SK-N-SH (cell line): ENCODE results near the gene PRRG4. TPM values are rescaled to one million over a fixed set of nuclear protein-coding genes. Genes with fewer than 3 reads are reported as not detected.

Experiments used
- CTCF ChIA-PET: fragments of 300-600, 350-600 bp; formaldehyde crosslinking; extraction: SDS; loops from one replicate; lab custom pipeline; 2021; lab: Yijun Ruan, JAX
- POLR2A ChIA-PET: fragments of 350-600 bp; sonication (Branson Sonifier 250); formaldehyde crosslinking; extraction: SDS; loops from one replicate; lab custom pipeline; 2020; ENCODE audit warnings: antibody characterized with exemption, inconsistent platforms; lab: Yijun Ruan, JAX
- DNase-seq: peaks from one replicate; pipeline ENCODE4 v3.0.0; 2012
- H2AFZ ChIP-seq: fragments of 200-600 bp; sonication (generic); 2 replicates; pipeline ENCODE4 v1.8.1; 2016; ENCODE audit warnings: antibody characterized with exemption, mild to moderate bottlenecking, low read depth
- H3F3A ChIP-seq: fragments of 200-600 bp; sonication (generic); replicated peaks from 2 replicates; pipeline ENCODE3; 2016; ENCODE audit warnings: antibody characterized with exemption, mild to moderate bottlenecking; ENCODE audit not compliant: insufficient read depth
- H3K27ac ChIP-seq, 2 experiments: fragments of 200-500 bp in 1 of 2; fragments of 200-600 bp in 1 of 2; sonication (Bioruptor generic) in 1 of 2; sonication (generic), shearing (Covaris generic) in 1 of 2; 2 replicates each; pipeline versions ENCODE4 v1.5.1 to v1.6.1; 2014 to 2016; ENCODE audit warnings: low read depth in 2 of 2, inconsistent platforms in 1 of 2, low read length in 1 of 2, mild to moderate bottlenecking in 1 of 2, mixed read lengths in 1 of 2
- H3K27me3 ChIP-seq: fragments of 200-600 bp; sonication (generic), shearing (Covaris generic); 2 replicates; pipeline ENCODE4 v1.6.1; 2016; ENCODE audit warnings: mixed run types; ENCODE audit not compliant: insufficient read depth
- H3K36me3 ChIP-seq, 2 experiments: fragments of 200-500 bp in 1 of 2; fragments of 200-600 bp in 1 of 2; sonication (Bioruptor generic) in 1 of 2; sonication (generic) in 1 of 2; replicated peaks in 1 of 2; 2 replicates each; pipeline versions ENCODE3 to v1.5.1; 2014 to 2016; ENCODE audit warnings: low read length in 1 of 2, mild to moderate bottlenecking in 1 of 2; ENCODE audit not compliant: insufficient read depth in 2 of 2, control insufficient read depth in 1 of 2
- H3K4me1 ChIP-seq, 2 experiments: fragments of 200-500 bp in 1 of 2; fragments of 200-600 bp in 1 of 2; sonication (Bioruptor generic) in 1 of 2; sonication (generic), shearing (Covaris generic) in 1 of 2; 2 replicates each; pipeline versions ENCODE4 v1.5.1 to v1.6.1; 2014 to 2016; ENCODE audit warnings: low read depth in 1 of 2, low read length in 1 of 2, mixed run types in 1 of 2; ENCODE audit not compliant: insufficient read depth in 2 of 2, control insufficient read depth in 1 of 2
- H3K4me2 ChIP-seq: fragments of 200-600 bp; sonication (generic), shearing (Covaris generic); 2 replicates; pipeline ENCODE4 v1.6.1; 2017; ENCODE audit warnings: mixed run types
- H3K4me3 ChIP-seq, 2 experiments: fragments of 200-500 bp in 1 of 2; fragments of 200-600 bp in 1 of 2; sonication (Bioruptor generic) in 1 of 2; sonication (generic), shearing (Covaris generic) in 1 of 2; 2 replicates each; pipeline versions ENCODE4 v1.5.1 to v1.8.1; 2014 to 2016; ENCODE audit warnings: low read depth in 2 of 2, inconsistent platforms in 1 of 2, low read length in 1 of 2, mild to moderate bottlenecking in 1 of 2, mixed read lengths in 1 of 2, moderate library complexity in 1 of 2
- H3K79me2 ChIP-seq: fragments of 200-600 bp; sonication (generic); 2 replicates; pipeline ENCODE4 v1.8.1; 2017; ENCODE audit warnings: mild to moderate bottlenecking; ENCODE audit not compliant: insufficient read depth
- H3K9ac ChIP-seq: fragments of 200-600 bp; sonication (generic); 2 replicates; pipeline ENCODE4 v1.6.1; 2017; ENCODE audit warnings: mixed run types
- H3K9me2 ChIP-seq: fragments of 200-600 bp; sonication (generic); 2 replicates; pipeline ENCODE4 v1.6.1; 2017; ENCODE audit warnings: mixed run types
- H3K9me3 ChIP-seq: fragments of 200-600 bp; sonication (generic); 2 replicates; pipeline ENCODE4 v1.6.1; 2017; ENCODE audit warnings: mixed run types, mild to moderate bottlenecking, moderate library complexity
- H4K20me1 ChIP-seq: fragments of 200-600 bp; sonication (generic); 2 replicates; pipeline ENCODE4 v1.6.1; 2017; ENCODE audit warnings: mild to moderate bottlenecking, mixed run types; ENCODE audit not compliant: insufficient read depth
- CTCF ChIP-seq: fragments of 200-600 bp; sonication (generic); IDR thresholded peaks from 2 replicates; pipeline ENCODE4 v1.6.1; 2017; ENCODE audit warnings: antibody characterized with exemption, mild to moderate bottlenecking, moderate library complexity
- GATA2 ChIP-seq: sonication (generic); formaldehyde crosslinking; IDR thresholded peaks from 2 replicates; pipeline ENCODE4 v1.5.0; 2020; ENCODE audit warnings: mild to moderate bottlenecking, missing genetic modification reagents
- IRF3 ChIP-seq: fragments of 150-350 bp; IDR thresholded peaks from 2 replicates; pipeline ENCODE4 v1.6.1; 2016; ENCODE audit warnings: mild to moderate bottlenecking, low read depth, low read length
- JUND ChIP-seq: IDR thresholded peaks from 2 replicates; pipeline ENCODE4 v1.4.0; 2012
- MEF2A ChIP-seq: IDR thresholded peaks from 2 replicates; pipeline ENCODE4 v1.4.0; 2012; ENCODE audit warnings: low read depth, borderline replicate concordance
- NFIC ChIP-seq: IDR thresholded peaks from 2 replicates; pipeline ENCODE4 v1.4.0; 2012; ENCODE audit warnings: borderline replicate concordance
- PBX3 ChIP-seq: IDR thresholded peaks from 2 replicates; pipeline ENCODE4; 2012
- RCOR1 ChIP-seq: fragments of 150-350 bp; IDR thresholded peaks from 2 replicates; pipeline ENCODE4 v1.6.1; 2017; ENCODE audit warnings: antibody characterized with exemption, low read length
- REST ChIP-seq: IDR thresholded peaks from 2 replicates; pipeline ENCODE4 v1.6.1; 2012; ENCODE audit warnings: mild to moderate bottlenecking, low read depth, low read length, moderate library complexity
- RFX5 ChIP-seq: IDR thresholded peaks from 2 replicates; pipeline ENCODE4 v1.6.1; 2012; ENCODE audit warnings: mild to moderate bottlenecking, improper control_type of control experiment, low read length
- SMC3 ChIP-seq: IDR thresholded peaks from 2 replicates; pipeline ENCODE4 v1.6.1; 2012; ENCODE audit warnings: low read depth, low read length, improper control_type of control experiment
- TAF1 ChIP-seq: IDR thresholded peaks from 2 replicates; pipeline ENCODE4 v1.6.1; 2012; ENCODE audit warnings: low read depth, mild to moderate bottlenecking, low read length, moderate library complexity, borderline replicate concordance
- TCF12 ChIP-seq: IDR thresholded peaks from 2 replicates; pipeline ENCODE4 v1.4.0; 2012
- TEAD4 ChIP-seq: IDR thresholded peaks from 2 replicates; pipeline ENCODE4 v1.4.0; 2012; ENCODE audit warnings: mild to moderate bottlenecking, borderline replicate concordance; ENCODE audit not compliant: insufficient read depth
- USF1 ChIP-seq: IDR thresholded peaks from 2 replicates; pipeline ENCODE4 v1.4.0; 2012; ENCODE audit warnings: low read depth, borderline replicate concordance
- USF2 ChIP-seq: fragments of 150-350 bp; IDR thresholded peaks from 2 replicates; pipeline ENCODE4 v1.6.1; 2017; ENCODE audit warnings: antibody characterized with exemption, low read length, low read depth, borderline replicate concordance
- ZBTB33 ChIP-seq: IDR thresholded peaks from 2 replicates; pipeline ENCODE4 v1.4.0; 2012; ENCODE audit warnings: low read depth, borderline replicate concordance
- WGBS: methylation state at CpG from one replicate; pipeline ENCODE4 v1.1.6; 2017; ENCODE audit warnings: low lambda C conversion rate; 5-methylcytosine and 5-hydroxymethylcytosine counted together
- polyA plus RNA-seq, 3 experiments: library from polyadenylated mRNA; depleted of rRNA; stranded (reverse); fragments of >200 nt; gene quantifications; 2 replicates each; pipeline ENCODE4 v1.2.3, GENCODE V29; 2012

PRRG4 gene
- polyA plus RNA-seq, 1 of the 3 experiments (the other 2 are of a cell fraction) = 0.21 TPM

- no peaks in the 10 kb centered on the region; a peak in 1 of 4 replicates for H3K4me1 ChIP-seq
- no peaks in the 10 kb centered on the region for H3K9me2 ChIP-seq
- no peaks in the 10 kb centered on the region for H3K27me3 ChIP-seq
- no peaks in the 10 kb centered on the region for H3K79me2 ChIP-seq
- DNase-seq = no peak
- H3K9me3 ChIP-seq = no peaks in the 10 kb centered on the region
- H3K9ac ChIP-seq = no peak overlapping the region
- no peak for TF ChIP-seq SMC3
- TF ChIP-seq REST = no peak
- no peak for TF ChIP-seq MEF2A
- TF ChIP-seq JUND = no peak
- no peak for TF ChIP-seq PBX3
- no peak for TF ChIP-seq RFX5
- TF ChIP-seq RCOR1 = no peak
- no peak for TF ChIP-seq CTCF
- TF ChIP-seq USF2 = no peak
- TF ChIP-seq TAF1 = no peak
- no peak for TF ChIP-seq ZBTB33
- TF ChIP-seq TEAD4 = no peak
- no peak for TF ChIP-seq NFIC
- TF ChIP-seq USF1 = no peak
- TF ChIP-seq GATA2 (CRISPR knock-in tag) = no peak
- no peak for TF ChIP-seq TCF12
- TF ChIP-seq IRF3 = no peak
- no peak overlapping the region for H3K4me2 ChIP-seq
- ChIA-PET CTCF (interaction anchor here (0.8 to 1.1 kb wide), 2 partner anchors 9 to 180 kb away, joined by 3 to 5 read pairs; no protein-coding TSS in a partner anchor), POLR2A (no interaction called here)
- no peaks in the 10 kb centered on the region for H3K36me3 ChIP-seq
- no peak overlapping the region for H3K4me3 ChIP-seq
- no peak overlapping the region for H2AFZ ChIP-seq
- WGBS = 89% methylated on average over 7 of the region's 9 CpGs
- no peaks in the 10 kb centered on the region for H4K20me1 ChIP-seq
- no peaks in the 10 kb centered on the region for H3F3A ChIP-seq
- H3K27ac ChIP-seq = no peak overlapping the region
Measured at GRCh38 chr11:32885556-32885955, 55.8 kb downstream of the PRRG4 start.
